Adrenal gland (tissue), 5 donors: ENCODE measurements around the gene WDFY4.

Experiments
- CTCF ChIP-seq, 6 experiments: fragments of 450-650 bp in 4 of 6; fragments of 200-600 bp in 2 of 6; sonication (generic) in 1 of 6; IDR thresholded peaks; 1 replicate in 5 of 6; 2 replicates in 1 of 6; pipeline versions ENCODE4 v1.5.1 to v1.8.0; 2016 to 2021; ENCODE audit warnings: antibody characterized with exemption in 6 of 6, mild to moderate bottlenecking in 2 of 6, moderate library complexity in 1 of 6
- POLR2A ChIP-seq, 2 donors: fragments of 450-650 bp; IDR thresholded peaks; one replicate each; pipeline ENCODE4 v1.6.1; 2017; ENCODE audit warnings: antibody characterized with exemption in 2 of 2, mild to moderate bottlenecking in 2 of 2, moderate library complexity in 1 of 2
- donor health status: DM: no; HTN: no; CAD: no.

GRCh38 chr10:48944171-48944570 is 259.5 kb downstream of the WDFY4 start:
- TF ChIP-seq CTCF (IDR thresholded peaks at IDR 0.05) (no peak), POLR2A (IDR thresholded peaks at IDR 0.05) (no peak)
